GM20000 (cell line): Measurements from ENCODE around the gene GNG2.

ENCODE experiments used
- DNase-seq: peaks from one replicate; pipeline ENCODE4 v3.0.0; 2012; ENCODE audit warnings: low spot score
- CTCF ChIP-seq: IDR thresholded peaks from 2 replicates; pipeline ENCODE4 v1.5.1; 2012; ENCODE audit warnings: mild to moderate bottlenecking, control low read depth; ENCODE audit errors: extremely low read depth, missing control alignments

Gene GNG2

GRCh38 chr14:51855234-51855633 lies 5.2 kb upstream of the GNG2 start:
- no peak for TF ChIP-seq CTCF
- no peak for DNase-seq

GRCh38 chr14:51856792-51857296 lies 3.6 kb upstream of the GNG2 start:
- no peak for TF ChIP-seq CTCF
- no peak for DNase-seq

- DNase-seq = no peak
- no peak for TF ChIP-seq CTCF
These were observed 1.3 kb upstream of the GNG2 start for GRCh38 chr14:51859131-51859530.

- no peak for TF ChIP-seq CTCF
- DNase-seq = no peak
These were observed 550 bp downstream of the GNG2 start for GRCh38 chr14:51860825-51861499.

GRCh38 chr14:51862176-51862796 lies 1.9 kb downstream of the GNG2 start:
- DNase-seq = no peak
- no peak for TF ChIP-seq CTCF

GRCh38 chr14:51862860-51863259 lies 2.4 kb downstream of the GNG2 start:
- no peak for TF ChIP-seq CTCF
- DNase-seq = no peak

GRCh38 chr14:51865953-51866747 lies 5.7 kb downstream of the GNG2 start:
- TF ChIP-seq CTCF = no peak
- DNase-seq = peak; percentile 25
